Measurements from ENCODE around the gene TTLL7. TPM values are rescaled to one million over a fixed set of nuclear protein-coding genes. Genes with fewer than 3 reads are reported as not detected.

Gene TTLL7
- total and polyA plus RNA-seq, 2 experiments from 2014 or later = 4.1 to 6.7 TPM

DNA sequence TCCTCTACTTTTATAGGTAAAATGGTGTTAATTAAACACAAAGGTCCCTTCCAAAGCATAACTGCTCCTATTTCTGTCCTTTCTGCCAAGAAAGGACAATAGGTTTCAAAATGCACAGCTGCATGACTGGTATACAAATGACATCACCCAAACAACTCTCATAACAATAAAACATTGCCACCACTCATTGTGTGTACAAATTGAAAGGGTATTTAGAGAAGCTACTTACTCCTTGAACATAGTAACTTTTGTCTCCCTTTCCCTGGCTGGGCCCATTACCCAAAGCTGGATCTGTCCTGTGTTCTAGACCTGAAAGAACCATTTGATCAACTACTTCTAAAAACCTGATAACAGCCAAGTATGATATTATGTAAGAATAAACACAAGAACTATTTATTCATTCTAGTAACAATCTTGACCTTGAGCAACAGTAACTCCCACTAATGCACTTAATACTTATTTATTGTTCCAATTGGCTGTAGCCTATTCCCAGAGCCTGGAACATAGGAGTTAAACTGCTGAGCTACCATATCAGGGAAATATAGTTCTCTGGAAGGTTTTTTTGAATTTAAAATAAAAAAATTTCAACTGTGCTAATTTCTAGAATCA is 38.2 kb downstream of the TTLL7 start:
- TF ChIP-seq EZH2phosphoT487 (IDR thresholded peaks at IDR 0.05; ENCODE audit: unreplicated experiment) = no peak
- no peak for TF ChIP-seq EZH2 (IDR thresholded peaks at IDR 0.05; ENCODE audit: low read depth, unreplicated experiment)
- TF ChIP-seq ZNF331 (CRISPR knock-in tag; IDR thresholded peaks at IDR 0.05; ENCODE audit: low read depth) = no peak
- no peak for TF ChIP-seq STAT1 (IDR thresholded peaks at IDR 0.05; ENCODE audit: unreplicated experiment)
- TF ChIP-seq JUNB (IDR thresholded peaks at IDR 0.05; ENCODE audit: unreplicated experiment) = no peak
- TF ChIP-seq POLR2AphosphoS5 (IDR thresholded peaks at IDR 0.05; ENCODE audit: low read depth) = no peak
- no peak for TF ChIP-seq ZNF114 (CRISPR knock-in tag; IDR thresholded peaks at IDR 0.05)
- TF ChIP-seq, protein P1, sequence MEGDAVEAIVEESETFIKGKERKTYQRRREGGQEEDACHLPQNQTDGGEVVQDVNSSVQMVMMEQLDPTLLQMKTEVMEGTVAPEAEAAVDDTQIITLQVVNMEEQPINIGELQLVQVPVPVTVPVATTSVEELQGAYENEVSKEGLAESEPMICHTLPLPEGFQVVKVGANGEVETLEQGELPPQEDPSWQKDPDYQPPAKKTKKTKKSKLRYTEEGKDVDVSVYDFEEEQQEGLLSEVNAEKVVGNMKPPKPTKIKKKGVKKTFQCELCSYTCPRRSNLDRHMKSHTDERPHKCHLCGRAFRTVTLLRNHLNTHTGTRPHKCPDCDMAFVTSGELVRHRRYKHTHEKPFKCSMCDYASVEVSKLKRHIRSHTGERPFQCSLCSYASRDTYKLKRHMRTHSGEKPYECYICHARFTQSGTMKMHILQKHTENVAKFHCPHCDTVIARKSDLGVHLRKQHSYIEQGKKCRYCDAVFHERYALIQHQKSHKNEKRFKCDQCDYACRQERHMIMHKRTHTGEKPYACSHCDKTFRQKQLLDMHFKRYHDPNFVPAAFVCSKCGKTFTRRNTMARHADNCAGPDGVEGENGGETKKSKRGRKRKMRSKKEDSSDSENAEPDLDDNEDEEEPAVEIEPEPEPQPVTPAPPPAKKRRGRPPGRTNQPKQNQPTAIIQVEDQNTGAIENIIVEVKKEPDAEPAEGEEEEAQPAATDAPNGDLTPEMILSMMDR (conservative IDR thresholded peaks at IDR 0.05; ENCODE audit: low read depth in 2 of 2) = no peak
- TF ChIP-seq, protein P2, sequence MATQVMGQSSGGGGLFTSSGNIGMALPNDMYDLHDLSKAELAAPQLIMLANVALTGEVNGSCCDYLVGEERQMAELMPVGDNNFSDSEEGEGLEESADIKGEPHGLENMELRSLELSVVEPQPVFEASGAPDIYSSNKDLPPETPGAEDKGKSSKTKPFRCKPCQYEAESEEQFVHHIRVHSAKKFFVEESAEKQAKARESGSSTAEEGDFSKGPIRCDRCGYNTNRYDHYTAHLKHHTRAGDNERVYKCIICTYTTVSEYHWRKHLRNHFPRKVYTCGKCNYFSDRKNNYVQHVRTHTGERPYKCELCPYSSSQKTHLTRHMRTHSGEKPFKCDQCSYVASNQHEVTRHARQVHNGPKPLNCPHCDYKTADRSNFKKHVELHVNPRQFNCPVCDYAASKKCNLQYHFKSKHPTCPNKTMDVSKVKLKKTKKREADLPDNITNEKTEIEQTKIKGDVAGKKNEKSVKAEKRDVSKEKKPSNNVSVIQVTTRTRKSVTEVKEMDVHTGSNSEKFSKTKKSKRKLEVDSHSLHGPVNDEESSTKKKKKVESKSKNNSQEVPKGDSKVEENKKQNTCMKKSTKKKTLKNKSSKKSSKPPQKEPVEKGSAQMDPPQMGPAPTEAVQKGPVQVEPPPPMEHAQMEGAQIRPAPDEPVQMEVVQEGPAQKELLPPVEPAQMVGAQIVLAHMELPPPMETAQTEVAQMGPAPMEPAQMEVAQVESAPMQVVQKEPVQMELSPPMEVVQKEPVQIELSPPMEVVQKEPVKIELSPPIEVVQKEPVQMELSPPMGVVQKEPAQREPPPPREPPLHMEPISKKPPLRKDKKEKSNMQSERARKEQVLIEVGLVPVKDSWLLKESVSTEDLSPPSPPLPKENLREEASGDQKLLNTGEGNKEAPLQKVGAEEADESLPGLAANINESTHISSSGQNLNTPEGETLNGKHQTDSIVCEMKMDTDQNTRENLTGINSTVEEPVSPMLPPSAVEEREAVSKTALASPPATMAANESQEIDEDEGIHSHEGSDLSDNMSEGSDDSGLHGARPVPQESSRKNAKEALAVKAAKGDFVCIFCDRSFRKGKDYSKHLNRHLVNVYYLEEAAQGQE (IDR thresholded peaks at IDR 0.05; ENCODE audit: unreplicated experiment) = no peak
- no peak for TF ChIP-seq NANOG (IDR thresholded peaks at IDR 0.05; ENCODE audit: borderline replicate concordance)
- TF ChIP-seq CREB1 (CRISPR knock-in tag; IDR thresholded peaks at IDR 0.05; ENCODE audit: low read depth) = no peak
- TF ChIP-seq, protein P3, sequence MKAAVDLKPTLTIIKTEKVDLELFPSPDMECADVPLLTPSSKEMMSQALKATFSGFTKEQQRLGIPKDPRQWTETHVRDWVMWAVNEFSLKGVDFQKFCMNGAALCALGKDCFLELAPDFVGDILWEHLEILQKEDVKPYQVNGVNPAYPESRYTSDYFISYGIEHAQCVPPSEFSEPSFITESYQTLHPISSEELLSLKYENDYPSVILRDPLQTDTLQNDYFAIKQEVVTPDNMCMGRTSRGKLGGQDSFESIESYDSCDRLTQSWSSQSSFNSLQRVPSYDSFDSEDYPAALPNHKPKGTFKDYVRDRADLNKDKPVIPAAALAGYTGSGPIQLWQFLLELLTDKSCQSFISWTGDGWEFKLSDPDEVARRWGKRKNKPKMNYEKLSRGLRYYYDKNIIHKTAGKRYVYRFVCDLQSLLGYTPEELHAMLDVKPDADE (IDR thresholded peaks at IDR 0.05) = no peak
- TF ChIP-seq, protein P4, sequence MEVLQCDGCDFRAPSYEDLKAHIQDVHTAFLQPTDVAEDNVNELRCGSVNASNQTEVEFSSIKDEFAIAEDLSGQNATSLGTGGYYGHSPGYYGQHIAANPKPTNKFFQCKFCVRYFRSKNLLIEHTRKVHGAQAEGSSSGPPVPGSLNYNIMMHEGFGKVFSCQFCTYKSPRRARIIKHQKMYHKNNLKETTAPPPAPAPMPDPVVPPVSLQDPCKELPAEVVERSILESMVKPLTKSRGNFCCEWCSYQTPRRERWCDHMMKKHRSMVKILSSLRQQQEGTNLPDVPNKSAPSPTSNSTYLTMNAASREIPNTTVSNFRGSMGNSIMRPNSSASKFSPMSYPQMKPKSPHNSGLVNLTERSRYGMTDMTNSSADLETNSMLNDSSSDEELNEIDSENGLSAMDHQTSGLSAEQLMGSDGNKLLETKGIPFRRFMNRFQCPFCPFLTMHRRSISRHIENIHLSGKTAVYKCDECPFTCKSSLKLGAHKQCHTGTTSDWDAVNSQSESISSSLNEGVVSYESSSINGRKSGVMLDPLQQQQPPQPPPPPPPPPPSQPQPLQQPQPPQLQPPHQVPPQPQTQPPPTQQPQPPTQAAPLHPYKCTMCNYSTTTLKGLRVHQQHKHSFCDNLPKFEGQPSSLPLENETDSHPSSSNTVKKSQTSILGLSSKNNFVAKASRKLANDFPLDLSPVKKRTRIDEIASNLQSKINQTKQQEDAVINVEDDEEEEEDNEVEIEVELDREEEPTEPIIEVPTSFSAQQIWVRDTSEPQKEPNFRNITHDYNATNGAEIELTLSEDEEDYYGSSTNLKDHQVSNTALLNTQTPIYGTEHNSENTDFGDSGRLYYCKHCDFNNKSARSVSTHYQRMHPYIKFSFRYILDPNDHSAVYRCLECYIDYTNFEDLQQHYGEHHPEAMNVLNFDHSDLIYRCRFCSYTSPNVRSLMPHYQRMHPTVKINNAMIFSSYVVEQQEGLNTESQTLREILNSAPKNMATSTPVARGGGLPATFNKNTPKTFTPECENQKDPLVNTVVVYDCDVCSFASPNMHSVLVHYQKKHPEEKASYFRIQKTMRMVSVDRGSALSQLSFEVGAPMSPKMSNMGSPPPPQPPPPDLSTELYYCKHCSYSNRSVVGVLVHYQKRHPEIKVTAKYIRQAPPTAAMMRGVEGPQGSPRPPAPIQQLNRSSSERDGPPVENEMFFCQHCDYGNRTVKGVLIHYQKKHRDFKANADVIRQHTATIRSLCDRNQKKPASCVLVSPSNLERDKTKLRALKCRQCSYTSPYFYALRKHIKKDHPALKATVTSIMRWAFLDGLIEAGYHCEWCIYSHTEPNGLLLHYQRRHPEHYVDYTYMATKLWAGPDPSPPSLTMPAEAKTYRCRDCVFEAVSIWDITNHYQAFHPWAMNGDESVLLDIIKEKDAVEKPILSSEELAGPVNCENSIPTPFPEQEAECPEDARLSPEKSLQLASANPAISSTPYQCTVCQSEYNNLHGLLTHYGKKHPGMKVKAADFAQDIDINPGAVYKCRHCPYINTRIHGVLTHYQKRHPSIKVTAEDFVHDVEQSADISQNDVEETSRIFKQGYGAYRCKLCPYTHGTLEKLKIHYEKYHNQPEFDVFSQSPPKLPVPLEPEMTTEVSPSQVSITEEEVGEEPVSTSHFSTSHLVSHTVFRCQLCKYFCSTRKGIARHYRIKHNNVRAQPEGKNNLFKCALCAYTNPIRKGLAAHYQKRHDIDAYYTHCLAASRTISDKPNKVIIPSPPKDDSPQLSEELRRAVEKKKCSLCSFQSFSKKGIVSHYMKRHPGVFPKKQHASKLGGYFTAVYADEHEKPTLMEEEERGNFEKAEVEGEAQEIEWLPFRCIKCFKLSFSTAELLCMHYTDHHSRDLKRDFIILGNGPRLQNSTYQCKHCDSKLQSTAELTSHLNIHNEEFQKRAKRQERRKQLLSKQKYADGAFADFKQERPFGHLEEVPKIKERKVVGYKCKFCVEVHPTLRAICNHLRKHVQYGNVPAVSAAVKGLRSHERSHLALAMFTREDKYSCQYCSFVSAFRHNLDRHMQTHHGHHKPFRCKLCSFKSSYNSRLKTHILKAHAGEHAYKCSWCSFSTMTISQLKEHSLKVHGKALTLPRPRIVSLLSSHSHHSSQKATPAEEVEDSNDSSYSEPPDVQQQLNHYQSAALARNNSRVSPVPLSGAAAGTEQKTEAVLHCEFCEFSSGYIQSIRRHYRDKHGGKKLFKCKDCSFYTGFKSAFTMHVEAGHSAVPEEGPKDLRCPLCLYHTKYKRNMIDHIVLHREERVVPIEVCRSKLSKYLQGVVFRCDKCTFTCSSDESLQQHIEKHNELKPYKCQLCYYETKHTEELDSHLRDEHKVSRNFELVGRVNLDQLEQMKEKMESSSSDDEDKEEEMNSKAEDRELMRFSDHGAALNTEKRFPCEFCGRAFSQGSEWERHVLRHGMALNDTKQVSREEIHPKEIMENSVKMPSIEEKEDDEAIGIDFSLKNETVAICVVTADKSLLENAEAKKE (CRISPR knock-in tag; IDR thresholded peaks at IDR 0.05) = no peak
- no peaks in the 10 kb centered on the region for H3K79me2 ChIP-seq (replicated peaks; ENCODE audit: insufficient read depth)
- no peak overlapping the region for H2AFZ ChIP-seq
- ATAC-seq (no peak), DNase-seq (ENCODE audit: low spot score) (no peak)
- H3K27me3 ChIP-seq (ENCODE audit: insufficient read depth) = no peaks in the 10 kb centered on the region
- Mint-ChIP-seq H3K4me3 (no peak overlapping the region), H3K27me3 (ENCODE audit: insufficient read depth, low read depth, poor library complexity) (no peaks in the 10 kb centered on the region), H3K36me3 (ENCODE audit: low read depth) (no peaks in the 10 kb centered on the region), H3K9me3 (no peaks in the 10 kb centered on the region), H3K27ac (no peak overlapping the region), H3K4me1 (peaks cover 5% of the 10 kb centered on the region)
- no peak overlapping the region for H3K4me2 ChIP-seq
- H3K27ac ChIP-seq (ENCODE audit: low read depth) = no peak overlapping the region
- no peaks in the 10 kb centered on the region for H4K20me1 ChIP-seq (replicated peaks; ENCODE audit: insufficient read depth)
- no peaks in the 10 kb centered on the region for H3K9me2 ChIP-seq (ENCODE audit: insufficient read depth)
- H3K36me3 ChIP-seq (ENCODE audit: insufficient read depth) = no peaks in the 10 kb centered on the region
- H3F3A ChIP-seq (replicated peaks; ENCODE audit: low read depth) = no peaks in the 10 kb centered on the region
- H3K4me3 ChIP-seq = no peak overlapping the region
- H3K4me1 ChIP-seq (ENCODE audit: insufficient read depth) = no peaks in the 10 kb centered on the region

Measured in GM23338 (cell line).